ENCODE data around the gene IZUMO1. TPM values are rescaled to one million over a fixed set of nuclear protein-coding genes. Genes with fewer than 3 reads are reported as not detected.

The IZUMO1 gene
- total and polyA plus RNA-seq, 2 of the 13 experiments (the other 11 are each of a cell fraction or from before 2014, with no cell fraction given), result 0.07 to 0.22 TPM

DNA sequence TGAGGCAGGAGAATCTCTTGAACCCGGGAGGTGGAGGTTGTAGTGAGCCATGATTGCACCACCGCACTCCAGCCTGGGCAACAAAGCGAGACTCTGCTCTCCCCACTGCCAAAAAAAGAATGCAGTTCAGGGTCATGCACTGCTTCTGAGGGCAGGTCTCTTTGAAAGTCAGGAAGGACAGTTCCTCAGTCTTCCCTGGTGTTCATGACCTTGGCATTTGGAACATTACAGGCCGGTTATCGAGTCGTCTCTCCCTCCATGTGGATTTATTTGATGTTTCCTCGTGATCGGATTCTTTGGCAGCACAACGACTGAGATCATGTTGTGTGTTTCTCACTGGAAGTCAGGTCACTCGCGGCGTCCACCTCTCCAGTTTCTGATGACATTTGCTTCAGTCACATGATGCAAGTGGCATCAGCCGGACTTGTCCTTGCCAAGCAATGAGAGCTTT, 25.8 kb upstream of the IZUMO1 start (continued):
- TF ChIP-seq, protein P1, sequence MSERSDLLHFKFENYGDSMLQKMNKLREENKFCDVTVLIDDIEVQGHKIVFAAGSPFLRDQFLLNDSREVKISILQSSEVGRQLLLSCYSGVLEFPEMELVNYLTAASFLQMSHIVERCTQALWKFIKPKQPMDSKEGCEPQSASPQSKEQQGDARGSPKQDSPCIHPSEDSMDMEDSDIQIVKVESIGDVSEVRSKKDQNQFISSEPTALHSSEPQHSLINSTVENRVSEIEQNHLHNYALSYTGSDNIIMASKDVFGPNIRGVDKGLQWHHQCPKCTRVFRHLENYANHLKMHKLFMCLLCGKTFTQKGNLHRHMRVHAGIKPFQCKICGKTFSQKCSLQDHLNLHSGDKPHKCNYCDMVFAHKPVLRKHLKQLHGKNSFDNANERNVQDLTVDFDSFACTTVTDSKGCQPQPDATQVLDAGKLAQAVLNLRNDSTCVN (CRISPR knock-in tag; IDR thresholded peaks at IDR 0.05; ENCODE audit: borderline replicate concordance), result no peak
- no peak for TF ChIP-seq REL (CRISPR knock-in tag; conservative IDR thresholded peaks at IDR 0.05)
- no peak for TF ChIP-seq HIVEP1 (CRISPR knock-in tag; IDR thresholded peaks at IDR 0.05)
- TF ChIP-seq, protein P2, sequence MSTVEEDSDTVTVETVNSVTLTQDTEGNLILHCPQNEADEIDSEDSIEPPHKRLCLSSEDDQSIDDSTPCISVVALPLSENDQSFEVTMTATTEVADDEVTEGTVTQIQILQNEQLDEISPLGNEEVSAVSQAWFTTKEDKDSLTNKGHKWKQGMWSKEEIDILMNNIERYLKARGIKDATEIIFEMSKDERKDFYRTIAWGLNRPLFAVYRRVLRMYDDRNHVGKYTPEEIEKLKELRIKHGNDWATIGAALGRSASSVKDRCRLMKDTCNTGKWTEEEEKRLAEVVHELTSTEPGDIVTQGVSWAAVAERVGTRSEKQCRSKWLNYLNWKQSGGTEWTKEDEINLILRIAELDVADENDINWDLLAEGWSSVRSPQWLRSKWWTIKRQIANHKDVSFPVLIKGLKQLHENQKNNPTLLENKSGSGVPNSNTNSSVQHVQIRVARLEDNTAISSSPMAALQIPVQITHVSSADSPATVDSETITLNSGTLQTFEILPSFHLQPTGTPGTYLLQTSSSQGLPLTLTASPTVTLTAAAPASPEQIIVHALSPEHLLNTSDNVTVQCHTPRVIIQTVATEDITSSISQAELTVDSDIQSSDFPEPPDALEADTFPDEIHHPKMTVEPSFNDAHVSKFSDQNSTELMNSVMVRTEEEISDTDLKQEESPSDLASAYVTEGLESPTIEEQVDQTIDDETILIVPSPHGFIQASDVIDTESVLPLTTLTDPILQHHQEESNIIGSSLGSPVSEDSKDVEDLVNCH (CRISPR knock-in tag; IDR thresholded peaks at IDR 0.05), result no peak
- TF ChIP-seq NFIC (IDR thresholded peaks at IDR 0.05; ENCODE audit: low read length), result no peak
- no peak for TF ChIP-seq ZFP36L2 (CRISPR knock-in tag; IDR thresholded peaks at IDR 0.05)
- no peak for TF ChIP-seq ZSCAN29 (CRISPR knock-in tag; conservative IDR thresholded peaks at IDR 0.05)
- no peak for TF ChIP-seq ZNF790 (CRISPR knock-in tag; IDR thresholded peaks at IDR 0.05; ENCODE audit: borderline replicate concordance)
- no peak for TF ChIP-seq HCFC1 (IDR thresholded peaks at IDR 0.05; ENCODE audit: low read depth, low read length)
- TF ChIP-seq ZNF616 (CRISPR knock-in tag; IDR thresholded peaks at IDR 0.05; ENCODE audit: low read depth), result no peak
- no peak for TF ChIP-seq HMGA1 (CRISPR knock-in tag; conservative IDR thresholded peaks at IDR 0.05)

Measured in HepG2 (cell line).